Calu3 (cell line): Measurements from ENCODE around the gene NPBWR2. TPM values are rescaled to one million over a fixed set of nuclear protein-coding genes. Genes with fewer than 3 reads are reported as not detected.
A peak's percentile ranks its signal among the peaks of the same experiment; 100 is the strongest.

ENCODE experiments used
- BruUV-seq: library from RNA; stranded (reverse); fragments of 400-500 nt; replicated peaks from 2 replicates; lab custom pipeline; 2021; lab: Mats Ljungman, UMichigan
- CTCF ChIA-PET: fragments of 300-600 bp; sonication (Branson Sonifier 250); formaldehyde crosslinking; loops from one replicate; lab custom pipeline; 2022; ENCODE audit warnings: antibody characterized with exemption; lab: Charles Lee
- DNase-seq: peaks from one replicate; pipeline ENCODE4 v3.0.0; 2022
- H3K27ac Mint-ChIP-seq: one replicate; pipeline ENCODE4 v1.8.0; 2022; ENCODE audit warnings: mixed read lengths; ENCODE audit not compliant: unreplicated experiment
- H3K27me3 Mint-ChIP-seq: one replicate; pipeline ENCODE4 v1.8.0; 2022; ENCODE audit warnings: mixed read lengths; ENCODE audit not compliant: unreplicated experiment
- H3K36me3 Mint-ChIP-seq: one replicate; pipeline ENCODE4 v1.8.0; 2022; ENCODE audit warnings: mild to moderate bottlenecking, moderate library complexity, mixed read lengths; ENCODE audit not compliant: insufficient read depth, unreplicated experiment
- H3K4me1 Mint-ChIP-seq: one replicate; pipeline ENCODE4 v1.8.0; 2022; ENCODE audit warnings: mild to moderate bottlenecking, low read depth, mixed read lengths; ENCODE audit not compliant: unreplicated experiment
- H3K4me3 Mint-ChIP-seq: one replicate; pipeline ENCODE4 v1.8.0; 2022; ENCODE audit warnings: mild to moderate bottlenecking, low read depth, moderate library complexity, mixed read lengths; ENCODE audit not compliant: unreplicated experiment
- H3K9me3 Mint-ChIP-seq: one replicate; pipeline ENCODE4 v1.8.0; 2022; ENCODE audit warnings: low read depth, mixed read lengths; ENCODE audit not compliant: unreplicated experiment
- intact Hi-C: fragments of 100-400 bp; cut with micrococcal nuclease; formaldehyde crosslinking; loops from one replicate; pipeline ENCODE4 v1.10.0; 2022; ENCODE audit not compliant: unreplicated experiment
- total RNA-seq: library from RNA; stranded (reverse); gene quantifications from 2 replicates; pipeline ENCODE4 v1.2.3, GENCODE V29; 2022
- TF ChIP-seq, protein P1 (sequence below): fragments of 200-600 bp; IDR thresholded peaks from one replicate; pipeline ENCODE4 v1.8.0; 2022; ENCODE audit warnings: antibody characterized with exemption; ENCODE audit not compliant: unreplicated experiment

NPBWR2 gene
- total RNA-seq, 1 experiment from 2014 or later, result not detected

DNA sequence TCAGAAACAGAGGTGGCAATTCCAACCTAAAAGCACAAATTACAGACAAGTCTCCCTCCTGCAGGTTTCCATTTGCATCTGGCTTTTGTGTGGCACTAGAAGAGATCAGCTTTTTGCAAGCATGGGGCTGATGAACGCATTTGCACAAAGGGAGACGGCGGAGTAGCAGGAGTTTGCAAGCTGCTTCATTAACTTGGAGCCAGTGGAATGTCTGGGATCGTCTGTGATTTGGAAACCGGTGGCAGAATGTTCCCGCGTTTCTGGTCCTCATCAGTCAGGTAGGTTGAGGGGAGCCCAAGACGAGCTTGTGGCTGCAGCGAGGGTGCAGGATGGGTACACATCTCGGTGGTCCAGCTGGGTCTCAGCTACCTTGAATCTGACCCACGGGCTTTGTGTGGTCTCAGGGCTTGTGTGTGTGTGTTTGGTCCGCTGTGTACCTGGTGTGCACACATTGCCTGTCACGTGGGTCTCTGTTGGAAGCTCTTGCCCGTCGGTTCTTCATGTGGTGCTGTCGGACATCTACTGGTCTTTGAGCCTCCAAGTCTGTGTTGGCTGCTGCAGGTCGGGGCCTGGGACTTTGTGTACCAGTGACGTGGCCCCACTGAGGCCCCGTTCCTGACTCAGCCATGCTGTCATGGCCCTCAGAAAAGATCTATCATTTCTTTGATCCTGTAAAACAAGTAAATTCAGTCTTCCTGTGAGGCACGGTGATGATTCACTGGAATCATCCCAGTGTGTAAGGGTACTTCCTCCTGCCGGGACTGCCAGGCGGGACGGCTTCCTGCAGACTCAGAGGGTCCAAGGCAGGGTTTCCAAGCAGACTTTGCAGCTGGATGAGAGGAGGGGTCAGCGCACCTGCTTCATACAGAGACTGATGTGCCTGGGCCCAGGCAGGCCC is 44.5 kb upstream of the NPBWR2 start:
- Mint-ChIP-seq H3K27me3 (peaks cover 48% of the 10 kb centered on the region), H3K9me3 (peaks cover 2% of the 10 kb centered on the region), H3K4me1 (peaks cover 33% of the 10 kb centered on the region), H3K4me3 (no peak overlapping the region), H3K36me3 (no peaks in the 10 kb centered on the region), H3K27ac (no peak overlapping the region)
- intact Hi-C loops, result no loop called here
- peak; percentile 64 for DNase-seq
- TF ChIP-seq, protein P1, sequence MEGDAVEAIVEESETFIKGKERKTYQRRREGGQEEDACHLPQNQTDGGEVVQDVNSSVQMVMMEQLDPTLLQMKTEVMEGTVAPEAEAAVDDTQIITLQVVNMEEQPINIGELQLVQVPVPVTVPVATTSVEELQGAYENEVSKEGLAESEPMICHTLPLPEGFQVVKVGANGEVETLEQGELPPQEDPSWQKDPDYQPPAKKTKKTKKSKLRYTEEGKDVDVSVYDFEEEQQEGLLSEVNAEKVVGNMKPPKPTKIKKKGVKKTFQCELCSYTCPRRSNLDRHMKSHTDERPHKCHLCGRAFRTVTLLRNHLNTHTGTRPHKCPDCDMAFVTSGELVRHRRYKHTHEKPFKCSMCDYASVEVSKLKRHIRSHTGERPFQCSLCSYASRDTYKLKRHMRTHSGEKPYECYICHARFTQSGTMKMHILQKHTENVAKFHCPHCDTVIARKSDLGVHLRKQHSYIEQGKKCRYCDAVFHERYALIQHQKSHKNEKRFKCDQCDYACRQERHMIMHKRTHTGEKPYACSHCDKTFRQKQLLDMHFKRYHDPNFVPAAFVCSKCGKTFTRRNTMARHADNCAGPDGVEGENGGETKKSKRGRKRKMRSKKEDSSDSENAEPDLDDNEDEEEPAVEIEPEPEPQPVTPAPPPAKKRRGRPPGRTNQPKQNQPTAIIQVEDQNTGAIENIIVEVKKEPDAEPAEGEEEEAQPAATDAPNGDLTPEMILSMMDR, result no peak
- no TSS peak for BruUV-seq
- CTCF ChIA-PET, result interaction anchor here (1.1 kb wide), 1 partner anchor 113 kb away, joined by 3 read pairs; no protein-coding TSS in a partner anchor

DNA sequence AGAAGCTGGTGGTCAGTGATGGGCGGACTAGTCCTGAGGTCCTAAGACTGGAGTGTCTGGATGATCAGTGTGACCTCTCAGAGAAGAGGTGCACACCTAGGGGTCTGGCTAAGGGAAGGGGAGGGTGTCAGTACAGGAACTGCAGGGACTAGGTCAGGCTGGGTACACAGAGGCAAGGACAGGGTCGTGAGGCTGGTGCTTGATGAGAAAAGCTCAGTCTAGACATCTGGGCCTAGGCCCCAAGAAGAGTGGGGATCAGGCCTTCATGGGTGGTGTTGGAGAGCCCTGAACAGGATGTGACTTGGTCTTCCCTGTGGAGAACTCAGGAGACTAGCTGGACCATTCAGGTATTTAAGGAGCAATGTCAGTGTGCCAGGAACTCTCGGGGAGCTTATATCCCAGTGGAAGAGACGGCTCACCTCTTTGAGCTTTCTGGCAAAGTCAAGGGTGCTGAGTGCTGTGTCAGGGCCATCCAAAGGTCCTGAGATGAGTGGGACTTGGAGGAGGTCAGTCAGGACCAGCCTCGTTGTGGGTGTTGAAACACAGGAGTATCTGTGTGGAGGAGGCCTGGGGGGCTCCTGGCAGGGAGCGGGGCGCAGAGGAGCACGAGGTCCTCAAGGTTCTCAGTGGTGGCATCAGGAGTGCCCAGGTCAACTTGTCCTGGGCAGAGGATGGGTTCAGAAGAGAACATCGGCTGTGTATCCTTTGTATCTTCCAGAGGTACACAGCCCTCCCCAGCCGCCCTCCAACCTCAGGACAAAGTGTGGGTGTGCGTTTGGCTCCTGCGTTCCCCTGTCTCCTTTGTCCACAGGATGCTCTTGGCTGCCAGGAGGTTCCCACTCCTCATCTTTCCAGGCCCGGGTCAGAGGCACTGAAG is 43.6 kb upstream of the NPBWR2 start:
- TF ChIP-seq, protein P1, result no peak
- no peak overlapping the region for H3K27ac Mint-ChIP-seq
- BruUV-seq, result no TSS peak
- peaks cover 27% of the 10 kb centered on the region for H3K4me1 Mint-ChIP-seq
- CTCF ChIA-PET, result interaction anchor here (0.6 to 1.1 kb wide), 2 partner anchors 112 to 544 kb away, joined by 3 read pairs; no protein-coding TSS in a partner anchor
- intact Hi-C loops, result no loop called here
- no peaks in the 10 kb centered on the region for H3K36me3 Mint-ChIP-seq
- peaks cover 2% of the 10 kb centered on the region for H3K9me3 Mint-ChIP-seq
- H3K27me3 Mint-ChIP-seq, result peaks cover 45% of the 10 kb centered on the region
- no peak overlapping the region for H3K4me3 Mint-ChIP-seq
- no peak for DNase-seq

DNA sequence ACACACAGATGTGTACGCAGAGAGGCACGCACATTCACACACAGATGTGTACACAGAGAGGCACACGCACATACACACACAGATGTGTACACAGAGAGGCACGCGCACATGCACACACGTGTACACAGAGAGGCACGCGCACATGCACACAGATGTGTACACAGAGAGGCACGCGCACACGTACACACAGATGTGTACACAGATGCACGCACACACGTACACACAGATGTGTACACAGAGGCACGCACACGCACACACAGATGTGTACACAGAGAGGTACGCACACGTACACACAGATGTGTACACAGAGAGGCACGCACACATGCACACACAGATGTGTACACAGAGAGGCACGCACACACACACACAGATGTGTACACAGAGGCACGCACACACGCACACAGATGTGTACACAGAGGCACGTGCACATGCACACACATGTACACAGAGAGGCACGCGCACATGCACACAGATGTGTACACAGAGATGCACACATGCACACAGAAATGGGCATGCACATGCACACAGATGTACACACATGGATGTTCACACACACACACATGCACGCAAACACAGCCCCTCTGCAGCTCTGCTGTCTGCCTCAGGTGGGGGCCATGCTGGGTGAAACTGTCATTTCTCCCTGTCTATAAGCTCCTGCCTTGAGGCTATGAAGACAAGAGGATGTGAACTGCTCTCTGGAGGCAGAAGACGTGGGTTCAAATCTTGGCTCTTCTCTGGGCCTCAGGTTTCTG is 42.6 kb upstream of the NPBWR2 start:
- Mint-ChIP-seq H3K4me3 (no peak overlapping the region), H3K27me3 (peaks cover 34% of the 10 kb centered on the region), H3K27ac (no peak overlapping the region), H3K36me3 (no peaks in the 10 kb centered on the region), H3K4me1 (peaks cover 20% of the 10 kb centered on the region), H3K9me3 (peaks cover 4% of the 10 kb centered on the region)
- CTCF ChIA-PET, result no interaction called here
- intact Hi-C loops, result no loop called here
- no peak for DNase-seq
- TF ChIP-seq, protein P1, result no peak
- BruUV-seq, result no TSS peak

DNA sequence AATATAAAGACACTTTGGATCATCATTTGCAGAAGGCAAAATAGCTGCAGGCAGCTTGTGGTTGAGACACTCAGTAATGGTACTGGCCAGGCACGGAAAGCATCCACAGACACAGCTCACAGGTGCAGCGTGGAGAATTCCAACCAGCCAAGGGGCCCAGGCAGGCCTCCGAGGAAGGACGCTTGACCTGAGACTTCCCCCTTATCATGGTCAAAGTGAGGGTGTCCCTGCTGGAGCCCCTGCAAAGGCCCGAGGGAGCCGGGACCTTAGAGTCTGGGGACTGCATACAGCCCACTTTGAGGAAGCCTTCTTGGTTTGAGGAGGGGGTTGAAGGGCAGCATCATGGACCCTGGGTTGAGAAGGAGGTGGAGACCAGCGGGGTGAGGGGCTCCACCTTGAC is 41.8 kb upstream of the NPBWR2 start:
- DNase-seq, result no peak
- intact Hi-C loops, result no loop called here
- Mint-ChIP-seq H3K27me3 (peaks cover 32% of the 10 kb centered on the region), H3K4me1 (peaks cover 20% of the 10 kb centered on the region), H3K4me3 (no peak overlapping the region), H3K9me3 (peaks cover 10% of the 10 kb centered on the region), H3K36me3 (no peaks in the 10 kb centered on the region), H3K27ac (no peak overlapping the region)
- no TSS peak for BruUV-seq
- TF ChIP-seq, protein P1, result no peak
- CTCF ChIA-PET, result no interaction called here
